GM12891 (cell line): ENCODE data around the gene VAPB.

Experiments used
- POLR2A ChIP-seq: IDR thresholded peaks from 2 replicates; pipeline ENCODE4 v1.6.1; 2011; ENCODE audit warnings: low read depth, low read length, control low read depth
- POU2F2 ChIP-seq: IDR thresholded peaks from 2 replicates; pipeline ENCODE4 v1.6.1; 2011; ENCODE audit warnings: low read depth, mild to moderate bottlenecking, control low read depth, low read length, moderate library complexity
- TAF1 ChIP-seq: IDR thresholded peaks from 2 replicates; pipeline ENCODE4 v1.6.1; 2011; ENCODE audit warnings: low read depth, low read length, control low read depth

DNA sequence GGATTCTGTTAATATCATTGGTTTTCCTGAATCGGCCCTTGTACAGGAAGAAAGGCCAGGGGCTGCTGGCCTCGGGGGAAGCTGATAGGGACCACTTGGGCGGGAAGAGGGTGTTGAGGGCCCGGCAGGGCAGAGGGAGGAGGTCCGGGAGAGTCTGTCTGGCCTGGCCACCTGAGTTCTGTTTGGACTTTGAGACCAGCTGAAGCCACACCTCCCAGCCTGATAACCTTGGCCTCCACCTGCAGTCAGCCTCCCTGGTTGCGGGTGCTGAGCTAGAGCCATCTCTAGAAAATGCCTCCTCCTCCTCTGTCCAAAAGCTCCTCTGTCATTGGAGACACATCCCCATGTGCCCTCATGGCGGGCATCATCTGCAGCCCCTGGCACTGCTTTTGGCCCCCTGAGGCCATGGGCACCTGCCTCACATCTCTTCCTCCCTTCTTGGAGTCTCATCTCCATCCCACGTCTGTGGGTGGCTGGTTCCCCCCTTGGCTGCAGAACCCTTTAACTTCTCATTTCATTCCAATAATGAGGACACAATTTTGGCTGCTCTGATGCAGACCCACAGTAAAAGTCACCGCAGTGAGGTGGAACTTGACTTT is 109.5 kb downstream of the VAPB start:
- TF ChIP-seq POLR2A, result no peak
- TF ChIP-seq TAF1, result no peak
- TF ChIP-seq POU2F2, result no peak
